Measurements from ENCODE around the gene SNAPC2.

The SNAPC2 gene

GRCh38 chr19:7919610-7920518, at the start of gene SNAPC2:
TSS of gene SNAPC2 (plus strand) at chr19:7920338. CDS start at chr19:7920367, 29 bp downstream.
- DNase-seq (ENCODE audit: low read depth in 2 of 2): peak; percentile 92

GRCh38 chr19:7870571-7871436, 49.3 kb upstream of the SNAPC2 start:
- no peak for DNase-seq (ENCODE audit: low read depth in 2 of 2)

- peak; percentile 41 to 62 for DNase-seq (ENCODE audit: low read depth in 2 of 2)
These were observed 48.5 kb upstream of the SNAPC2 start for GRCh38 chr19:7871437-7872305.

- no peak for DNase-seq (ENCODE audit: low read depth in 2 of 2)
These were observed 47.6 kb upstream of the SNAPC2 start for GRCh38 chr19:7872306-7873204.

- no peak for DNase-seq (ENCODE audit: low read depth in 2 of 2)
These were observed 46.6 kb upstream of the SNAPC2 start for GRCh38 chr19:7873304-7874075.

- DNase-seq (ENCODE audit: low read depth in 2 of 2): no peak
These were observed 45.9 kb upstream of the SNAPC2 start, which contains the start of gene PRR36 for GRCh38 chr19:7874076-7874896. TSS of gene PRR36 (minus strand) at chr19:7874390. CDS start at chr19:7873689, 701 bp downstream.

- no peak for DNase-seq (ENCODE audit: low read depth in 2 of 2)
These were observed 45.3 kb upstream of the SNAPC2 start for GRCh38 chr19:7874897-7875273.

- DNase-seq (ENCODE audit: low read depth in 2 of 2): no peak
These were observed 42.8 kb upstream of the SNAPC2 start for GRCh38 chr19:7877249-7877836.

- no peak for DNase-seq (ENCODE audit: low read depth in 2 of 2)
These were observed 40.9 kb upstream of the SNAPC2 start for GRCh38 chr19:7879111-7879807.

- no peak for DNase-seq (ENCODE audit: low read depth in 2 of 2)
These were observed 40.3 kb upstream of the SNAPC2 start for GRCh38 chr19:7879836-7880235.

GRCh38 chr19:7881910-7882309, 38.2 kb upstream of the SNAPC2 start:
- DNase-seq (ENCODE audit: low read depth in 2 of 2): no peak

- no peak for DNase-seq (ENCODE audit: low read depth in 2 of 2)
These were observed 37.0 kb upstream of the SNAPC2 start for GRCh38 chr19:7883105-7883504.

- DNase-seq (ENCODE audit: low read depth in 2 of 2): no peak
These were observed 36.2 kb upstream of the SNAPC2 start for GRCh38 chr19:7883796-7884570.

GRCh38 chr19:7885818-7886217, 34.3 kb upstream of the SNAPC2 start:
- no peak for DNase-seq (ENCODE audit: low read depth in 2 of 2)

GRCh38 chr19:7887408-7888144, 32.6 kb upstream of the SNAPC2 start:
- no peak for DNase-seq (ENCODE audit: low read depth in 2 of 2)

- no peak for DNase-seq (ENCODE audit: low read depth in 2 of 2)
These were observed 31.9 kb upstream of the SNAPC2 start, which contains the start of gene LRRC8E for GRCh38 chr19:7888145-7888825. TSS of gene LRRC8E (plus strand) at chr19:7888510. CDS start at chr19:7895604, 7,094 bp downstream.
